Measurements from ENCODE around the gene TMEM147. TPM values are rescaled to one million over a fixed set of nuclear protein-coding genes. Genes with fewer than 3 reads are reported as not detected.

The TMEM147 gene
- total RNA-seq, 6 donors from 2014 or later = 25.1 to 94.2 (median 71.2) TPM

- ATAC-seq (ENCODE audit: low FRiP score in 2 of 2) = no peak
- 82 to 96% methylated on average over 3 of the region's 3 CpGs for WGBS, 2 donors
- Histone ChIP-seq H3K9me3 (no peaks in the 10 kb centered on the region), H3K27me3 (no peaks in the 10 kb centered on the region), H3K36me3 (no peaks in the 10 kb centered on the region), H3K4me1 (peaks cover 0 to 7% (median 0%) of the 10 kb centered on the region in 4 donors), H3K4me3 (no peak overlapping the region), H3K27ac (no peak overlapping the region)
- no peak for TF ChIP-seq EP300 (IDR thresholded peaks at IDR 0.05)
- DNase-seq = no peak
These were observed 29.1 kb upstream of the TMEM147 start for GRCh38 chr19:35516310-35516709.

GRCh38 chr19:35517342-35517741 is 28.1 kb upstream of the TMEM147 start:
- no peak for DNase-seq
- peaks cover 0 to 7% (median 0%) of the 10 kb centered on the region in 4 donors for H3K4me1 ChIP-seq
- 82 to 85% methylated on average over 2 of the region's 2 CpGs for WGBS, 2 donors
- ATAC-seq (ENCODE audit: low FRiP score in 2 of 2) = no peak
- H3K27ac ChIP-seq = no peak overlapping the region
- H3K4me3 ChIP-seq = no peak overlapping the region
- H3K9me3 ChIP-seq = no peaks in the 10 kb centered on the region
- no peaks in the 10 kb centered on the region for H3K36me3 ChIP-seq
- H3K27me3 ChIP-seq = no peaks in the 10 kb centered on the region
- TF ChIP-seq POLR2A (IDR thresholded peaks at IDR 0.05) (no peak), EP300 (IDR thresholded peaks at IDR 0.05) (no peak), CTCF (IDR thresholded peaks at IDR 0.05) (no peak), POLR2AphosphoS5 (IDR thresholded peaks at IDR 0.05) (no peak)

- Histone ChIP-seq H3K27me3 (no peaks in the 10 kb centered on the region), H3K4me3 (no peak overlapping the region), H3K36me3 (no peaks in the 10 kb centered on the region), H3K27ac (no peak overlapping the region), H3K9me3 (no peaks in the 10 kb centered on the region), H3K4me1 (peaks cover 0 to 7% (median 0%) of the 10 kb centered on the region in 4 donors)
- no peak for ATAC-seq (ENCODE audit: low FRiP score in 2 of 2)
- TF ChIP-seq CTCF (IDR thresholded peaks at IDR 0.05) = no peak
- peak in 1 of 2 donors; percentile 34 for TF ChIP-seq POLR2AphosphoS5 (IDR thresholded peaks at IDR 0.05)
- TF ChIP-seq EP300 (IDR thresholded peaks at IDR 0.05) = peak in 1 of 4 donors; percentile 17
- DNase-seq = peak in 1 of 2 donors; percentile 35
- 46% methylated on average over 5 to 6 of the region's 6 CpGs for WGBS, 2 donors
These were observed 27.1 kb upstream of the TMEM147 start for GRCh38 chr19:35518313-35518712.

GRCh38 chr19:35519291-35519690 is 26.1 kb upstream of the TMEM147 start:
- Histone ChIP-seq H3K4me3 (no peak overlapping the region), H3K36me3 (no peaks in the 10 kb centered on the region), H3K27ac (no peak overlapping the region), H3K4me1 (peaks cover 0 to 2% (median 0%) of the 10 kb centered on the region in 4 donors), H3K27me3 (no peaks in the 10 kb centered on the region), H3K9me3 (no peaks in the 10 kb centered on the region)
- TF ChIP-seq POLR2A (IDR thresholded peaks at IDR 0.05) (no peak), EP300 (IDR thresholded peaks at IDR 0.05) (no peak), POLR2AphosphoS5 (IDR thresholded peaks at IDR 0.05) (no peak)
- DNase-seq (no peak), ATAC-seq (ENCODE audit: low FRiP score in 2 of 2) (no peak)
- WGBS, 2 donors = 54 to 60% methylated on average over 7 of the region's 7 CpGs

- no peak for DNase-seq
- no peaks in the 10 kb centered on the region for H3K9me3 ChIP-seq
- TF ChIP-seq EP300 (IDR thresholded peaks at IDR 0.05) (no peak), CTCF (IDR thresholded peaks at IDR 0.05) (no peak), POLR2A (IDR thresholded peaks at IDR 0.05) (no peak), POLR2AphosphoS5 (IDR thresholded peaks at IDR 0.05) (no peak)
- H3K4me3 ChIP-seq = no peak overlapping the region
- no peaks in the 10 kb centered on the region for H3K36me3 ChIP-seq
- 69 to 76% methylated on average over 7 to 16 of the region's 16 CpGs for WGBS, 2 donors
- H3K27me3 ChIP-seq = peaks cover 0 to 4% (median 0%) of the 10 kb centered on the region in 4 donors
- no peak for ATAC-seq (ENCODE audit: low FRiP score in 2 of 2)
- H3K27ac ChIP-seq = no peak overlapping the region
- H3K4me1 ChIP-seq = no peaks in the 10 kb centered on the region
These were observed 24.2 kb upstream of the TMEM147 start for GRCh38 chr19:35521124-35521743.

GRCh38 chr19:35522745-35523327 is 22.6 kb upstream of the TMEM147 start:
- Histone ChIP-seq H3K9me3 (no peaks in the 10 kb centered on the region), H3K27ac (no peak overlapping the region), H3K36me3 (no peaks in the 10 kb centered on the region), H3K27me3 (peaks cover 0 to 4% (median 0%) of the 10 kb centered on the region in 4 donors), H3K4me3 (no peak overlapping the region), H3K4me1 (no peaks in the 10 kb centered on the region)
- 84 to 85% methylated on average over 12 of the region's 12 CpGs for whole genome bisulfite sequencing, 2 donors
- TF ChIP-seq EP300 (IDR thresholded peaks at IDR 0.05) (no peak), POLR2A (IDR thresholded peaks at IDR 0.05) (no peak), POLR2AphosphoS5 (IDR thresholded peaks at IDR 0.05) (no peak), CTCF (IDR thresholded peaks at IDR 0.05) (no peak)
- no peak for DNase-seq
- no peak for ATAC-seq (ENCODE audit: low FRiP score in 2 of 2)

All from upper lobe of left lung (tissue), 6 donors.